NOMO-1 treated with DMSO at 0.1 percent for 48 hours (cell line): ENCODE data around the gene RBM17.
A peak's percentile ranks its signal among the peaks of the same experiment; 100 is the strongest.
"Not testable (repeated sequence)": the region's sequence is repeated elsewhere in the genome, so short reads cannot be mapped to it uniquely, and the experiment has no call there.

Experiments used
- DNase-seq: peaks from one replicate; lab custom pipeline; 2025; ENCODE audit not compliant: unreplicated experiment; lab: John Stamatoyannopoulos, UW

Gene RBM17

GRCh38 chr10:6056411-6057135 lies 32.3 kb upstream of the RBM17 start:
- no peak for DNase-seq

GRCh38 chr10:6058682-6059475 lies 30.0 kb upstream of the RBM17 start:
- no peak for DNase-seq

- no peak for DNase-seq
These were observed 29.3 kb upstream of the RBM17 start for GRCh38 chr10:6059506-6059905.

GRCh38 chr10:6061056-6061455 lies 27.8 kb upstream of the RBM17 start:
- no peak for DNase-seq

- no peak for DNase-seq
These were observed 26.6 kb upstream of the RBM17 start, which contains the start of gene IL2RA for GRCh38 chr10:6062101-6062771. IL2RA (minus strand) TSS chr10:6062367; CDS start chr10:6062151, 216 bp downstream.

GRCh38 chr10:6064119-6064518 lies 24.7 kb upstream of the RBM17 start:
- DNase-seq = no peak

- DNase-seq = not testable (repeated sequence)
These were observed 24.1 kb upstream of the RBM17 start for GRCh38 chr10:6064726-6065125.

GRCh38 chr10:6065406-6065805 lies 23.4 kb upstream of the RBM17 start:
- no peak for DNase-seq

GRCh38 chr10:6065835-6066234 lies 23.0 kb upstream of the RBM17 start:
- peak; percentile 56 for DNase-seq

- DNase-seq = no peak
These were observed 21.4 kb upstream of the RBM17 start for GRCh38 chr10:6067457-6067856.

- no peak for DNase-seq
These were observed 20.8 kb upstream of the RBM17 start for GRCh38 chr10:6068006-6068405.

GRCh38 chr10:6068422-6068821 lies 20.4 kb upstream of the RBM17 start:
- peak; percentile 82 for DNase-seq

GRCh38 chr10:6069081-6069931 lies 19.5 kb upstream of the RBM17 start:
- DNase-seq = no peak

GRCh38 chr10:6070660-6071059 lies 18.2 kb upstream of the RBM17 start:
- no peak for DNase-seq

- no peak for DNase-seq
These were observed 17.4 kb upstream of the RBM17 start for GRCh38 chr10:6071181-6072175.

GRCh38 chr10:6072215-6072934 lies 16.5 kb upstream of the RBM17 start:
- no peak for DNase-seq

- DNase-seq = no peak
These were observed 14.1 kb upstream of the RBM17 start for GRCh38 chr10:6074489-6075301.

GRCh38 chr10:6077071-6077675 lies 11.7 kb upstream of the RBM17 start:
- no peak for DNase-seq
